HG03521 (cell line): ENCODE results near the gene CDKN2B.
"Not testable (repeated sequence)": the region's sequence is repeated elsewhere in the genome, so short reads cannot be mapped to it uniquely, and the experiment has no call there.

ENCODE experiments used
- ATAC-seq: cut with Tn5 transposase; IDR thresholded peaks from one replicate; pipeline ENCODE4 v1.9.1; 2021; ENCODE audit warnings: mild to moderate bottlenecking, moderate library complexity; ENCODE audit not compliant: unreplicated experiment

CDKN2B gene

DNA sequence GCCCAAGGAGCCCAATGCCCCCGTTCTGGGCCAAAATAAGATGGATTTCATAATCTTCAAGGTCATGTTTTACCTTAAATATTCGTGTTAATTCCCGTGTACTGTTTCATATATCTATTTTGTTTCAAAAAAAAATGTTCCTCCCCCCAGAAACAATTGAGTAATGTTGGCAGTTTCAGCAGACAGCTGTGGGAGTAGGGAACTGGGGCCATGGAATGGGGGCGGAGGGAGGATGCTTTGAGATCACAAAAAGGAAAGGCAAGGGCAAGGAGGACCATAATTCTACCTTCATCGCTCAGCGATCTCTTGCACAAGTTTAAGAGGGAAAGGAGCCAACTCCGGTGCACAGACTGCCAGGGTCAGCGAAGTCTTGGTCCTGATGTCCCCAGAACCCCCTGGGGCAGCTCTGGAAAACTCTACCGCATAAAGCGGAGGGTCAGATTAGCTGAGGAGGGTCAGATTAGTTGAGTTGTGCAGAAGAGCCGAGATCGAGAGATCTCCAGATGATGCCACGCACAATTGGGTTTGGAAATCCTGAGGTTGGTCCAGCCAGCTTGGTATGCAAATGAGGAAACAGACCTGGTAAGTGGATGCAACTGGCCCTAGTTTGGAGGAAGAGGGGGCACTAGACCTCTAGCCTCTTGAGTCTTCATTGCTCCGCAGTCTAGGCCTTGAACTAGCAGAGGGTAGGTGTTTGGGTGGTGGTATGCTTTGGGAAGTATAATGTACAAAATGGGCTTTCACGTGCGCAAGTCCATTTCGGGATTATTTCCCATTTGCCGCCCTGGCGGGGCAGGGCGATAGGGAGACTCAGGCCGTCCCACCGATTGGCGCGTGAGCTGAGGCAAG is 38.9 kb downstream of the CDKN2B start:
- ATAC-seq = no peak

DNA sequence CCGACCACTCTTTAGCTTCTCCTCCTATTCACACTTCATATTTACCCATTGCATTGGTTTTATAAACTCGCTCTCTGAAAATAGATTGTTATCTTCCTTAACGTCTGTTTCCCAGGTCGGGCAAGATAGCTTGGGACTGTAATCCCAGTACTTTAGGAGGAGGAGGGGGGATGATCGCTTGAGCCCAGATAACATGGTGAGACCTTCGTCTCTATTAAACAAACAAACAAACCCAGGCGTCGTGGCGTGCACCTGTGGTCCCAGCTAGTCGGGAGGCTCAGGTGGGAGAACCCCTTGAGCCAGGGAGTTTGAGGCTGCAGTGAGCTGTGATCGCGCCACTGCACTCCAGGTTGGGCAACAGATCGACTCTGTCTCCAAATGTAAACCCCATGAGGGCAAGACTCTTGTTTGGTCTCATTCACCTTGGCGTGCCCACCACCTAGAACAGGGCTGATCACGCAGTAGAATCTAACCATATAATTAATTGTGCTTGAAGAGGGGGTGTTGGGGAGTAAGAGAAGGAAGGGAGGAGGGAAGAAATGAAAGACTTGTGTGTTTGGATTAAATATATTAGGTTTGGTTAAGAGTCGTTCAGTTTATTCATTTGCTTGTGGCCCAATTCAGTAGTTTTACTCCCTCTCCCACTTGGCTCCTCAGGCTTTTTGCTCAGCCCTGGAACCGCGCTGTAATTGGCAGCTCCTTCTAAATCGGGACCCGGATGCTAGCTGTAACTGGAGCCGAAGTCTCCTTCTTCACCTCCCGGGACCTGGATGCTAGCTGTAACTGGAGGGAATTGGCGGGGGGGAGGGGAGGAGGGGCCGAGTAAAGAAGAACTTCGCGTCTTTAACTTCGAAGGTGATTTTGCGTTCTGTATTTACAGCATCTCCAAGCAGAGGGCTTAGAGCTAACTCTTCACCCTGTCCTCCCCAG is 39.8 kb downstream of the CDKN2B start:
- no peak for ATAC-seq

DNA sequence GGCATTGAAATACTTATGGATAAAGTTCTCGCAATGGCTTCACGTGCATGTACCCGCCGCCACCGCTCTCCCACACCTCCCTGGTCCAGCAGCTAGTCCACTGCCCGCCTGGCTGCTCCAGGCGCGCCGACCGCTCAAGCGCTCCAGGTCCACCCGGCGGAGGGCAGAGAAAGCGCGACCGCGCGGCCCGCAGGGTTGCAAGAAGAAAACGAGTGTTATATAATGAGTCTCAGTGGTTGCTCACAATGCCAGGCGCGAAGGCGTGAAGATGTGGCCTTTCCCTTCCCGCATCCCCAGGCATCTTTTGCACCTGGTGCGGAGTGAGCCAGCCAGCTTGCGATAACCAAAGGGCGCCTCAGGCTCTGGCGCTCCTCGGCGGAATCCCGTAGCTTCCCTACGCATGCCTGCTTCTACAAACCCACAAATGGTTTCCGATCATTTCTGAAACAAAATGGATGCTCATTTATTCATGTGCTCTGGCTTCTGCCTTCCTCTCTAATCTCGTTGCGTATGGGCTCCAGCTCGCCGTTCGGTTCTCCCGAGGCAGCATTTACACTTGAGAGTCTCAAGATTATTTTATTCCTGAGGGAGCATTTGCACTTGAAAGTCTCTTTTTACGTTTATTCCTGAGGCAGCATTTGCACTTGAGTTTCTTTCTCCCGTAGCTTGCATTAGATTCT is 40.6 kb downstream of the CDKN2B start:
- ATAC-seq = no peak

DNA sequence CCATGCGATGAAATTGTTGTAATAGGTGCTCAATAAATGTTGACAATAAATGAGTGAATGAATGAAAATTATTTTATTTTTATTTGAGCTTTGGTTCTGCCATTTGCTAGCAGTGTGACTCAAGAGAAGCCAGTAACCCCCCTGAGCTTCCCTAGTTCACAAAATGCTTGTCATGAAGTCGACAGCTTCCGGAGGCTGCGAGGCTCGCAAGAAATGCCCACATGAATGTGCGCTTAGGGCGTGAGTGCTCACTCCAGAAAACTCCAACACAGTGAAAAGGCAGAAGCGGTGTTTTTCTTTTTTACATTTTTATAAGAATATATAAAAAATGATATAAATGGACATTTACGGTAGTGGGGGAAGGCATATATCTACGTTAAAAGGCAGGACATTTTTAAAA is 41.4 kb downstream of the CDKN2B start:
- ATAC-seq = no peak

DNA sequence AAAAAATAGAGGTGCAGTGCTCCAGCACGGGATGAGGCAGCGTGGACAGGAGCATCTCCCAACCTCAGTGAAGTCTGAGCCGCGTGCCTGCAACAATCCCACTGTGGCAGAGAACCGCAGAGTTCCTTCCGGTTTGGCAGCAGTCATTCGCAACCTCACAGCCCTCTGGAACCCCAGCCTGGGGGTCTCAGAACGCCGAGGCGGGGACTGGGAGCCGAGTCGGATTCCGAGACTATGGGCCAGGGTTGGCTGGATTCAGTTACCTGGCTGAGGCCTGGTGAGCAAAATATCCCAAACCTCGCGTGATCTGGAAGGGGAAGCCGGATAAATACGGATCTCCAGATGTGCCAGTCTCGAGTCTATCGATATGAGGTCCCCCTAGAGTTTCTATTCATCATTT is 41.9 kb downstream of the CDKN2B start:
- ATAC-seq = no peak

DNA sequence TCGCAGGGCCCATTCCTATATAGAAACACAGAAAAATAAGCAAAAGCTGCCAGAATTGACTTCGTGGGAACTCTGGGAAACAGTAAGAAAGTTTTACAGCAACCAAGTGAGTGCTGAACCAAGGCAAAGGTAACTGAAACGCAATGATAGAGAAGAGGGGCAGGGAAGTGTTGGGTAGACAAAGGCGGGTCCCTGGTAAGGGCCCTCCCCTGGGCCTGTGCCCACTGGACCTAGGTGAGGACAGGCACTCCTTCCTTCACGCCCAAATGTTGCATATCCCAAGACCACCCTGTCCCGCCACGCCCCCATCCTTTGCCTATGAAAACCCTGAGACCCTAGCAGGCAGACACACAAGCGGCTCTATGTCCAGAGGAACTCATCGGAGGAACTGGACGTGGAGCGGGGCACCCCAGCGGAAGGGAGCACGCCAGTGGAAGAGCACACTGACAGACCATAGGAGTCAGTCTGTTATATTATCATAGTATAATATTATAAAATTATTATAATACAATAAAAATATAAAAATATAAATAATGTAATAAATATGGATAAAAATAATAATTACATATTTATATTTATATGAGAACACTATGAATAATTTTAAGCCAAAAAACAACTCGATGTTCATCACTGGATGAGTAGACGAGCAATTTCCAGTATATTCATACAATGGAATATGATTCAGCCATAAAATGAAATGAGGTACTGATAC is 42.8 kb downstream of the CDKN2B start:
- ATAC-seq = no peak

DNA sequence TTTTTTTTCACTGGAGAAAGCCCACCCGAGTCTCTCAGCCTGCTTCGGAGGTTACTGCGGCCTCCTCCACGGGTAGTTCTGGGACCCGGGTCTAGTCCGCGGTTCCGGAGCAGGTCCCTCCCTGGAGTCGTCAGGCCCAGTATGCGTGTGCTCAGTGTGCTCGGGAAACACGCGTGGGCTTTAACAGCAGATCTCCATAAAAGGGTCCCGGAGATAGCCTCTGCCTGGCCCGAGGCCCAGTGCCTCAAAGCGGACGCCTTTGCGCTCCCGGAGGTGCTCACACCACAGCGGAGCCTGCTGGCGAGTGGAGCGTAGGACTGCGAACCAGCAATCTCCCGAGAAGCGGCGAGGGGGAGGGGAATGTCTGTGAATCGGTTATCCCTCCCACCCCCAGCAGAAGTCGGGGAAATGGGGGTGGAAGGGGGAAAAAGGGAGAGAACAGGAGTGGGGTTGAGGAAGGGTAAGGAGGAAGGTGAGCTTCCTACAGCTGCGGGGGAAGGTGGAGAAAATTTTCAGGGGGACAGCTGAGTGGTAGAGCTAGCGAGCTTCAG is 43.6 kb downstream of the CDKN2B start:
- peak; percentile 86 for ATAC-seq

DNA sequence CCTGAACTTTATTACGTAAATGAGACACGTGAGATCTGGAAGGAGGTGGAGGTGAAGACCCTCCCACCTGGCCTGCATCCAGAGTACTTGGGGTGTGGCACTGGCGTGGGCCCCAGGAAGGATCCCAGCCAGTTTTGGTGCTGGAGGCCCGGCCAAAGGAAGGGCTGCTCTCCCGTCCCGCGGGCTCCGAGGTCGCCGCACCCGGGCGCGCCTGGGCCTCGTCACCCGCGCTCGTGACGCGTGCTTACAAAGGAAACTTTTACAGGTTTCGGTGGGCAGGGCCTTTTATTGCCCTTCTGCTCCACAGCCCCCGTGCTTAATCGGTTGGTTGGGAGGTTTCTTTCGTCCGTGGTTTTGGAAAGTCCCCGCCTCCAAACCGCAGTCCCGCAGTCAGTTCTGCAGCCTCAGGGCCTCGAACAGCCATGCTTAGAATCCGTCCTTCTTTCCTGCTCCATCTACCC is 44.1 kb downstream of the CDKN2B start:
- ATAC-seq = peak; percentile 61

DNA sequence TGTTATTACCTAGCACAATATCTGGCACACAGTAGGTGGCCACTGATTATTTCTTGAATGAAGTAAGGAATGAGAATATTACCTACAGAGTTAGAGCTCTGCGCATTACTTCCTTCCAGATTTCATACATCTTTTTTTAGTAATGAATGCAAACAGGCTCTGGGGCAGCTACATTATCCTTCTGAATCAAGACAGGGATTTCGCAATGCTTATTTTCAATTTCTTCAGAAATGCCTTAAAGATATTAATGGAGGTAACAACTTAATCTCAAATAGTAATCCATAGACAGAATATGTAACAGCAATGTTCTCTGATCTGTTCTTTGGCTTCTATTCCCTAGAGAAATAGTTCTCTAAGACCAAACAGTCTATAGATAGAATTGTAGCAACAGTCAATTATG is 47.5 kb downstream of the CDKN2B start:
- no peak for ATAC-seq

DNA sequence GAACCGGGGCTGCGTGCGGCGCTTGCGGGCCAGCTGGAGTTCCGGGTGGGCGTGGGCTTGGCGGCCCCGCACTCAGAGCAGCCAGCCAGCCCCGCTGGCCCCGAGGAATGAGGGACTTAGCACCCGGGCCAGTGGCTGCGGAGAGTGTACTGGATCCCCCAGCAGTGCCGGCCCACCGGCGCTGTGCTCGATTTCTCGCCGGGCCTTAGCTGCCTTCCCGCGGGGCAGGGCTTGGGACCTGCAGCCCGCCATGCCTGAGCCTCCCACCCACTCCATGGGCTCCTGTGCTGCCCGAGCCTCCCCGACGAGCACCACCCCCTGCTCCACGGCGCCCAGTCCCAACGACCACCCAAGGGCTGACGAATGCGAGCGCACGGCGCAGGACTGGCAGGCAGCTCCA is 49.8 kb downstream of the CDKN2B start:
- not testable (repeated sequence) for ATAC-seq

DNA sequence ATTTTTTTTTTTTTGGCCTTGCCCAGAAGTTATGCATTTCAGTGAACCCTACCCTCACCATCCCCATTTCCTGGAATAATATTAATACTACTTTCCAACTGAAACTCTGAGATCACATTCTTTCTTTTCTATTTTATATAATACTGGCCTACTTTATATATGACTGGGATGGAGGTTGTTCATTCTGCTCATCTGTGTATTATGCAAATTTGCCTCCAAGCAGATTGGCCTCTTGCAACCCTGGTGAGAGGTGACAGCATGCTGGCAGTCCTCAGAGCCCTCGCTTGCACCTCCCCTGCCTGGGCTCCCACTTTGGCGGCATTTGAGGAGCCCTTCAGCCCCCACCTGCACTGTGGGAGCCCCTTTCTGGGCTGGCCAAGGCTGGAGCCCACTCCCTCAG is 50.3 kb downstream of the CDKN2B start:
- no peak for ATAC-seq
